DND-41 (cell line): ENCODE data around the gene MAP3K9.

Experiments
- ATAC-seq: fragments of 200-7000 bp; cut with Tn5 transposase; 3 replicates; pipeline ENCODE4 v1.9.1; 2021; ENCODE audit warnings: low read depth; ENCODE audit not compliant: insufficient read depth
- DNase-seq: peaks from one replicate; pipeline ENCODE4 v3.0.0-alpha.2; 2020
- H2AFZ ChIP-seq: 2 replicates; pipeline ENCODE4 v1.6.0; 2012; ENCODE audit warnings: low read depth, low read length
- H3K27ac ChIP-seq: 2 replicates; pipeline ENCODE4 v1.5.1; 2012; ENCODE audit warnings: low read length, inconsistent platforms
- H3K27me3 ChIP-seq: fragments of 200-600 bp; sonication (generic); 2 replicates; pipeline ENCODE4 v1.6.0; 2012; ENCODE audit warnings: low read length, mild to moderate bottlenecking, inconsistent platforms; ENCODE audit not compliant: insufficient read depth, poor library complexity
- H3K36me3 ChIP-seq: 2 replicates; pipeline ENCODE4 v1.5.1; 2012; ENCODE audit warnings: low read length, inconsistent platforms; ENCODE audit not compliant: insufficient read depth
- H3K4me1 ChIP-seq: 2 replicates; pipeline ENCODE4 v1.5.1; 2012; ENCODE audit warnings: mild to moderate bottlenecking, low read length; ENCODE audit not compliant: insufficient read depth
- H3K4me2 ChIP-seq: 2 replicates; pipeline ENCODE4 v1.6.0; 2012; ENCODE audit warnings: mild to moderate bottlenecking, moderate library complexity, low read length, inconsistent platforms; ENCODE audit not compliant: insufficient read depth
- H3K4me3 ChIP-seq, 2 experiments: fragments of 200-600 bp in 1 of 2; shearing (Covaris generic) in 1 of 2; 2 replicates each; pipeline ENCODE4 v1.5.1; 2012 to 2016; ENCODE audit warnings: inconsistent platforms in 2 of 2, low read length in 2 of 2, mild to moderate bottlenecking in 2 of 2, low read depth in 1 of 2, moderate library complexity in 1 of 2
- H3K79me2 ChIP-seq: 2 replicates; pipeline ENCODE4 v1.6.0; 2012; ENCODE audit warnings: low read length, inconsistent platforms; ENCODE audit not compliant: insufficient read depth
- H3K9ac ChIP-seq: 2 replicates; pipeline ENCODE4 v1.6.0; 2012; ENCODE audit warnings: low read depth, mild to moderate bottlenecking, inconsistent platforms, low read length, moderate library complexity
- H3K9me3 ChIP-seq: 2 replicates; pipeline ENCODE4 v1.5.1; 2012; ENCODE audit warnings: low read length, moderate library complexity, mild to moderate bottlenecking, inconsistent platforms; ENCODE audit not compliant: insufficient read depth, severe bottlenecking
- H4K20me1 ChIP-seq: 2 replicates; pipeline ENCODE4 v1.6.0; 2012; ENCODE audit warnings: low read length; ENCODE audit not compliant: insufficient read depth
- CTCF ChIP-seq: IDR thresholded peaks from 2 replicates; pipeline ENCODE4 v1.5.1; 2012; ENCODE audit warnings: borderline replicate concordance, low read length, moderate library complexity, mild to moderate bottlenecking; ENCODE audit not compliant: poor library complexity, severe bottlenecking; ENCODE audit errors: extremely low read depth
- EZH2 ChIP-seq: IDR thresholded peaks from 3 replicates; pipeline ENCODE4 v1.6.1; 2012; ENCODE audit warnings: borderline replicate concordance, low read depth, mild to moderate bottlenecking, moderate library complexity, low read length, inconsistent platforms; ENCODE audit not compliant: severe bottlenecking

The MAP3K9 gene

DNA sequence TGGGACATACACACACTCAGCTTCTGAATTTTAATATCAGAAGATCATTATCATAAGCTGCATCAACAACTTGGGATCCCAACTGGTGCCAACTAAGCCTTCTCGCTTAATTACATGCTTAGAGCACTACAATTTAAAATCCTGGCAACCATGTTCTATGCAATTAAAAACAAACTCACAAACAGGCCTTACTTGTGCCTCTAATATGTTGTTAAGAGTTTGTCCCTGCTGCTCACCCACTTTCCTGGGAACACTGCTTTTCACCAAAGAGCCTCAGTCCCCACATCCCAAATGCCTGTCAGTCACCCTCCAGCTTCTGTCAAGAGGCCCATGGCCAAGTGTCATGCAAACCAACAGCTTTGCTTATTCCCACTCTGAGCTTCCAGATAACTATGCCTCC, 97.9 kb downstream of the MAP3K9 start:
- Histone ChIP-seq H4K20me1 (no peaks in the 10 kb centered on the region), H2AFZ (no peak overlapping the region), H3K27me3 (peaks cover 8% of the 10 kb centered on the region), H3K27ac (no peak overlapping the region), H3K36me3 (no peaks in the 10 kb centered on the region), H3K4me3 (no peak overlapping the region), H3K4me2 (no peak overlapping the region), H3K9me3 (no peaks in the 10 kb centered on the region), H3K9ac (no peak overlapping the region), H3K4me1 (peaks cover 6% of the 10 kb centered on the region; the same call in 1 of the 2 replicates), H3K79me2 (no peaks in the 10 kb centered on the region)
- TF ChIP-seq CTCF (no peak), EZH2 (no peak)
- ATAC-seq (no peak), DNase-seq (no peak)

DNA sequence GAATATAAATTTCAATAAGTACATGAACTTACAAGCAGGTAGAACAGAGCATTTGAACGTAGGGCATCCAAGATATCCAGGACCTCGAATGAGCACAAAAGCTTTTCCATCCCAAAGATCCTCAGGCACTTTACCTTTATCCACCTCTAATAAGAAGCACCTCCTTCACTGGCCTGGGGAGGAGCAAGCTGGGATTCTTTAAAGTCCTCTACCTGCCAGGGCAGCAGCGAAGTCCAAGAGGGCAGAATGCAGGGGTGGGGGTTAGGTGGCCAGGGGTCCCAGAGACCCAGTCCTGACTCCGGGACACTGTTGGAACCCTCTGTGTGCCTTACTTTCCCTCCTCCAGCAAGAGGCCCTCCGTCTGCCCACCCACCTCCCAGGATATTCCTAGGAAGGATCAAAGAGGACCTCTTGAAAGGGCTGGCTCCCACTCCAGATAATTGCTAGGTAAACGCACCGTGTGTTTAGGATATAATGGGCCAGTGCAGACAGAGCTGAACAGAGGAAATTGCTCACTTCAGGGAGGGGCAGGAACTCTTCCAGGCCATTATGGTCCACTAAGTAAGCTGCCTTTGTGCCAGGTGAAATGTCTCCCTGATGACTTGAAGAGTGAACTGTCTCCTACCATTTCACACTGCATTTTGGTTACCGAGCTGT, 99.5 kb downstream of the MAP3K9 start:
- H3K9ac ChIP-seq, result no peak overlapping the region
- no peaks in the 10 kb centered on the region for H3K79me2 ChIP-seq
- peaks cover 8% of the 10 kb centered on the region for H3K27me3 ChIP-seq
- no peak overlapping the region for H2AFZ ChIP-seq
- ATAC-seq (no peak), DNase-seq (no peak)
- no peak for TF ChIP-seq CTCF
- no peak for TF ChIP-seq EZH2
- no peaks in the 10 kb centered on the region for H3K9me3 ChIP-seq
- H3K4me3 ChIP-seq, result no peak overlapping the region
- H3K4me2 ChIP-seq, result no peak overlapping the region
- no peaks in the 10 kb centered on the region for H3K36me3 ChIP-seq
- H4K20me1 ChIP-seq, result no peaks in the 10 kb centered on the region
- H3K4me1 ChIP-seq, result peaks cover 6% of the 10 kb centered on the region; the same call in 1 of the 2 replicates
- no peak overlapping the region for H3K27ac ChIP-seq

DNA sequence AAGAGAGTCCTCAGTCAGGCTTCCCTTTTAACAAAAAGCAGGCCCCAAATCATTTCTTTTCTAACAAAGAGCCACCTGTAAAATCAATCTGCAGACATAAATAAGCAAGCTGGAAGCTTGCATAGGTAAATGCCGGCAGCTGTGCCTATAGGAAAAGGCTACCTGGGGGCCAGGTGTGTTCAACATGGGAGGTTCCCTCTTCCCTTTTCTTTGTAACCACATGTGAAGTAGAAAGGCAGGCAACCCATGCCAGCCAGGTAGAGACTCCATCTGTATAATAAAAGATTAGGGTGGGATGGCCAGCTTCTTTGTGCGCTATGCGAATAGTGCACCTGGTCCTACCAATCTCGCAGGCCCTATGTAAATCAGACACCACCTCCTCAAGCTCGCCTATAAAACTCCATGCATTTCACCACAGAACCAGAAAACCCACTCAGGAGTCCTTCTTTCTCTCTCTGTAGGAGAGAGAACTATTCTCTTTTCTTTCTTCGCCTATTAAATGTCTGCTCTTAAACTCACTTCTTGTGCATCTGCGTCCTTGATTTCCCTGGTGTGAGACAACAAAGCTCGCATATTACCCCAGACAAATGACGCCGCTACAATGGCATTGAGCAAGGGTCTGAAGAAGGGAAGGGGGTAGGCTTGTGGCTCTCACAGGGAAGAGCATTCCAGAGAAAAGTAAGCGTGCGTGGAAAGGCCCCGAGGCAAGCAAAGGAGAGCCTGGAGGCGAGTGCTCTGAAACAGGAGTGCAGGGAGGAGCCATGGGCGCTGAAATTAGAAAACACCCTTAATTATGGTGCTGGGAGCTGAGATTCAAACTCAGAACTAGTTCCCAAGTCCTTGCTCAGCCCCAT, 100.4 kb downstream of the MAP3K9 start:
- no peak for ATAC-seq
- no peak overlapping the region for H3K27ac ChIP-seq
- no peaks in the 10 kb centered on the region for H3K36me3 ChIP-seq
- no peak for DNase-seq
- peaks cover 8% of the 10 kb centered on the region for H3K27me3 ChIP-seq
- H3K79me2 ChIP-seq, result no peaks in the 10 kb centered on the region
- no peak overlapping the region for H3K9ac ChIP-seq
- TF ChIP-seq CTCF (no peak), EZH2 (no peak)
- no peak overlapping the region for H2AFZ ChIP-seq
- H3K4me3 ChIP-seq, result no peak overlapping the region
- peaks cover 2% of the 10 kb centered on the region; the same call in 1 of the 2 replicates for H3K4me1 ChIP-seq
- H4K20me1 ChIP-seq, result no peaks in the 10 kb centered on the region
- H3K9me3 ChIP-seq, result no peaks in the 10 kb centered on the region
- no peak overlapping the region for H3K4me2 ChIP-seq
